Measurements from ENCODE around the gene COL5A1.

Gene COL5A1

DNA sequence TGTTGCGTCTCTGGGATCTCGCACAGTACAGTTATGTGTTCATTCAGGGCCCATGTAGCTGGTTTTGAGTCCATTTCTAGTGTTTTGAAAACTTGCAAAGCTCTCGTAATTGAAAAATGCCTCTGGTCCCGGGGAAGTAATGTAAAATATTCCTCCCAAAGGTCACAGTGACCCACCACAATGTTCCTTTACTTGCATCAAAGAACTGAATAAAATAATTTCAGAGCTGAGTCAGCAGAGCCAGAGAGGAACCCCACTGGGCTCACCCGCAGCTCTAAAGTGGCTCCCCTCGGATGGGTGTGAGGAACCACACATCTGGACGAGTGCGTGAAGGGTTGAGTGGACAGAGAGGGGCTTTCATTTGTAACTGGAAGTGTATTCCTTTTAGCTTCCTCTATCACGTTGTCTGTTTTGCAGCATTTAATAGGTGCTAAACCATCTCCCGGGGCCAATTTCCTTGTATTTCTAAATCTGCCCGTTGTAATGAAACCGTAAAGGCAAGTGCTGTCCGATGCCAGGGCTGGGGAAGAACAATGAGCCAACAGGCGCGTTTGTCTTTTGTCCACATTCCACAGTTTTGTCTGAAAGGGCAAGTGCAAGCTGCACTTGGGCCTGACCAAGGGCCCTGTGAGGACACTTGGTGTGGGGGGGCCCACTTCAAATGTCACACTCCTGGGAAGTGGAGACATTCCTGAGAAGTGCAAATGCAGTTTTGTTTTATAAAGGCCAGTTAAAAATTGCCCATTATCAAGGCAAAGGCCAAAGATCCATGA is 29.9 kb downstream of the COL5A1 start:
- TF ChIP-seq GATA2 (IDR thresholded peaks at IDR 0.05; ENCODE audit: low read depth, low read length) (no peak), GATA3 (IDR thresholded peaks at IDR 0.05; ENCODE audit: low read depth, low read length) (no peak)

DNA sequence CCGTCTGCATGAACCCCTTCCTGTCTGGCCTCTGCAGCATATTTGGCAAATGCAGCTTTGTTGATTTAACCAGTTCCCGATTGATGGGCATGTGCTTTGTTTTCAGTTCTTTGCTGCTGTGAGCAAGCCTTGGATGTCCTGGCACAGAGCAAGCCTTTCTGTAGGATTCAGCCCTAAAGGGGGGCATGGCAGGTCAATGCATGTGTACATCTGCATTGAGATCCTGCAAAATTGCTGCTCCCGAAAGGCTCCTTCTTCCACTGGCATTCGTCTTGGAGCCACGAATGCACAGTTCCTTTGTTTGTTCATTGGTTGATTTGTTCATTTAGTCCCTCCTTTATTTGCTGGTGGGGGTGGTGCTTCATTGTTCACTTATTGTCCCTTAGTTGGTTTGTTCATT is 34.8 kb downstream of the COL5A1 start:
- no peak for TF ChIP-seq GATA2 (IDR thresholded peaks at IDR 0.05; ENCODE audit: low read depth, low read length)
- TF ChIP-seq GATA3 (IDR thresholded peaks at IDR 0.05; ENCODE audit: low read depth, low read length), result no peak

DNA sequence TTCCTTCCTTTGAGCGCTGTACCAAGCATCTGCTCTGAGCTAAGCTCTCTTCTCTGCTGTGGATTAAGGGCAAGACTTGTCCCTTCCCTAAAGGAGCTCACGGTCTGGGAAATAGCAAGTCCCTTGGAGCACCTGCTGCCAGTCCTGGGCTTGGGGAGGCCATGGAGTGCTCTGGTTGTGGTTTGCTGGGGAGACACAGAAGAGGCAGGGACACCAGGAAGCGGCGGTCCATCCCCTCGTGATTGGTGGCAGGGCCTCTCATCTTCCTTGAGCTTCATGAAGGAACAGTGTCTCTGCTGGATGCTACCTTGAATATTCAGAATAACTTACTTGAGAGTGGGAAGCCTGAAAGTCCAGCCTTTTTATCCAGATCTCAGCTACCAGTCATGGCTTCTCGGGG is 35.3 kb downstream of the COL5A1 start:
- TF ChIP-seq GATA3 (IDR thresholded peaks at IDR 0.05; ENCODE audit: low read depth, low read length) (no peak), GATA2 (IDR thresholded peaks at IDR 0.05; ENCODE audit: low read depth, low read length) (no peak)

DNA sequence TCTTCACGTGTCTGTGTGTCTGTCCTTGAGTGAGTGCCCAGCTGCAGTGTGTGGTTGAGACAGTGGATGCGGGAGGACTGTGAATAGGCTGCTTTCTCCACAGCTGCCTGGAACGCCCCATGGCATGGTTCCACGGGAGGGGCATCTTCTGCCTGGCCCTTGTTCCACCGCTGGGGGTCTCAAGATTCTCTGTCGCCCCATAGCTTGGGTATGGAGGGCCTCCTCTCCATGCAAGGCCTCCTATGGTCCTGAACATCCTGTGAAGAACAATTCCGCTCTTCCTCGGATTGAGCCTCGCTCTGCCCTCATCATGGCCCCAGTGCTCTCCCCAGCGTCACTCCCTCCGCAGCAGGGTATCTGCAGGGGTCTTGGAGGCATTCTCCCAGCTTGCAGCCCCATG is 36.1 kb downstream of the COL5A1 start:
- TF ChIP-seq GATA3 (IDR thresholded peaks at IDR 0.05; ENCODE audit: low read depth, low read length), result no peak
- no peak for TF ChIP-seq GATA2 (IDR thresholded peaks at IDR 0.05; ENCODE audit: low read depth, low read length)

DNA sequence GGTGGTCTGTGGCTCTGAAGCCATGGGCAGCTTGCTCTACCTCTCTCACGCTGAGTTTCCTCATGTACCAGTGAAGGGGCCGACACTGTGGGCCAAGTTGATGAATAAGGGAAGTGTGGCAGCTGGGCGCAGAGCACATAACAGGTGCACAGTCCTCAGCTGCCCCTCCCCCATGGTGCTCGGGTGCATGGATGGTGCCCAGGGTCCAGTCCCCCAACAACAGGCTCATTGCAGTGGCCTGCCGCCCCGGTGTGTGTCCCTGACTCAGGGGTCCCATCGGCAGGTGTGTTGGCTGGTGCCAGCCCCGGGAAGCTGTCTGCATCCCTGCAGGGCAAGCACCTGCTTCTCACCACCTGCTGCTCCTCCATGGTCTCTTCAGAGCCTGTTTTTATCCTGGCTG is 36.6 kb downstream of the COL5A1 start:
- no peak for TF ChIP-seq GATA3 (IDR thresholded peaks at IDR 0.05; ENCODE audit: low read depth, low read length)
- no peak for TF ChIP-seq GATA2 (IDR thresholded peaks at IDR 0.05; ENCODE audit: low read depth, low read length)

DNA sequence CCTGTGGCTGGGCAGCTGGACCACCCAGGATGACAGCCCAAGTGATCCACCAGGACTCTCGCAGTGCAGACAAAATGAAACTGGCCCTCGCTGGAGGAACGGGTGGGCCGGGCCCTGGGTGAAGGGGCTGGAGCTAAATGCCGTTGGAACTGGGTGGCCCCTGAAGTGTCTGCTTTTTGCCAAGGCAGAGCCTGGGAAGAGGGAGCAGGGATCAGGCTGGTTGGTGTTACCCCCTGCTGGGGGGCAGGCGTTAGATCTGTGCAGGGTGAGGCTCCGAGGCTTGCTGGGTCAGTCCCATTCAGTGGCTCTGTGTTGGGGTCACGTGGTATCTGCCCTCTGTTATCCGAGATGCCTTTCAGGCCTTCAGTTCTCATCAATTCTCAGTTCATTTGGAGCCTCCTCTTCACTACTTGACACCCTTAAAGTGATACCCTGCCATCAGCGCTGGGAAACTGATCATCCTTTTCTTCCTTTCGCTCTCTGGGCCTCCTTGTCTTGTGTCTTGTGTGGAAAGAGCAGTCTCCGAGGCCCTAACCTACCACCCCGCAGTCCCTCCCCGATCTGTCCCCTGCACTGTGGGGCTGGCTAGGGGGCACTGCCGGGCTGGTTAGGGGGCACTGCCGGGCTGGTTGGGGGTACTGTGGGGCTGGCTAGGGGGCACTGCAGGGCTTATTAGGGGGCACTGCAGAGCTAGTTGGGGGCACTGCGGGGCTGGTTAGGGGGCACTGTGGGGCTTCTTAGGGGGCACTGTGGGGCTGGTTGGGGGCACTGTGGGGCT is 37.3 kb downstream of the COL5A1 start:
- TF ChIP-seq GATA2 (IDR thresholded peaks at IDR 0.05; ENCODE audit: low read depth, low read length) (no peak), GATA3 (IDR thresholded peaks at IDR 0.05; ENCODE audit: low read depth, low read length) (no peak)

DNA sequence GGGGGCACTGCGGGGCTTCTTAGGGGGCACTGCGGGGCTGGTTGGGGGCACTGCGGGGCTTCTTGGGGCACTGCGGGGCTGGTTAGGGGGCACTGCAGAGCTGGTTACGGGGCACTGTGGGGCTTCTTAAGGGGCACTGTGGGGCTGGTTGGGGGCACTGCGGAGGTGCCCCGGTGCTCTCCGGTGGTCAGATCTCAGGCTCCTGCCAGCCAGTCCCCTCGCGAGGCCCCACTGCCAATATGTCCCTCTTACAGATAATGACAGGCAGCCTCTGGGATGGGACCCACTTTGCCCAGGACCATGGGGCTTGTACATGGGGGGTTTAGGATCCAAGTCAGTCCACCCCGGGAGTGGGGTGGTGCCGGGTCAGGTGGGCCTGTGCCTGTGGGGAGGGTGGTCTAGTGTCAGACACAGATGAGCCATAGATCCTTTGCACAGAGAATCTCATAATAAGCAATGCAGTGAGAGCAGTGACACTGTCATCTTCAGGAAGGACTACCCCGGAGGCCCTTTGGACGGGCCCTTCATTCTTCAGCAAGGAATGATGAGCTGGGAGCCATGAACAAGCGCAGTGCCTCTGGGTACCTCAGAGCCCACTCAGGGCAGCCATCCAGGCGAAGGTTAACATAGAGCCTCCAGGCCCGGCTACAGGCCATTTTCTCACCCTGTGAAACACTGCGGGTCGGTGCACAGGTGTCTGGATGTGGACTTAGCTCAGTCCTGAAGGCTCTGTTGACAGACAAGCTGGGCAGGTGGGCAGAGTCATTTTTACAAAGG is 38.2 kb downstream of the COL5A1 start:
- no peak for TF ChIP-seq GATA3 (IDR thresholded peaks at IDR 0.05; ENCODE audit: low read depth, low read length)
- no peak for TF ChIP-seq GATA2 (IDR thresholded peaks at IDR 0.05; ENCODE audit: low read depth, low read length)

DNA sequence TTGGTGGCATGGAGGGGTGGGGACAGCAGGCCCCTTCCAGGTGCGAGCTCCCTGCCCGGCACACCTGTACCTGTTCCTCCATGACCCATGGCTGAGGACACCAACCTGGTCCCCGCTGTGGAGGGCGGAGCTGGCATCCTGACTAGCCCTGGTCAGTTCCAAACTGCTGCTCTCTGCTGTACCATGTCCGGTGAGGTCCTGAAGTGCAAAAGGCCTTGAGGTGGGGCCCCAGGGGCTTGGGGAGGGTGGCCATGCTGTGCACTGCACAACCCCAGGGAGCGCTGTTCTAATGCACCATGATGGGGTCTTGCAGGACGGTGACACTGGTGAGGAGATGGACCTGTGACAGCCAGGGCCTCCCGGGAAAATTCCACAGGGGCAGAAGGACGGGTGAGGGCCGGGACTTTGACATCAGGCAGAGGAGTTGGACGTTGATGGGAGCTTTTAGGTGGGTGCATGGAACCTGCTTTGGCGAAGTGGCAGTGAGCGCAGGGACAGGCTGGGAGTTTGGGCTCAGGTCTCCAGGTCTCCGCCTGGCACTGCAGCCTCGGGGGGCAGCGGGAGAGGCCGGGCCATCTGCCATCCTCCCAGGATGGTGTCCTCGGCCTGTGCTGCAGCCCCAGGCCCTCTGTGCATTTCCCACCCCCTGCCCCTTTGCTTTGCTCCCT is 38.9 kb downstream of the COL5A1 start:
- TF ChIP-seq GATA2 (IDR thresholded peaks at IDR 0.05; ENCODE audit: low read depth, low read length) (no peak), GATA3 (IDR thresholded peaks at IDR 0.05; ENCODE audit: low read depth, low read length) (no peak)

DNA sequence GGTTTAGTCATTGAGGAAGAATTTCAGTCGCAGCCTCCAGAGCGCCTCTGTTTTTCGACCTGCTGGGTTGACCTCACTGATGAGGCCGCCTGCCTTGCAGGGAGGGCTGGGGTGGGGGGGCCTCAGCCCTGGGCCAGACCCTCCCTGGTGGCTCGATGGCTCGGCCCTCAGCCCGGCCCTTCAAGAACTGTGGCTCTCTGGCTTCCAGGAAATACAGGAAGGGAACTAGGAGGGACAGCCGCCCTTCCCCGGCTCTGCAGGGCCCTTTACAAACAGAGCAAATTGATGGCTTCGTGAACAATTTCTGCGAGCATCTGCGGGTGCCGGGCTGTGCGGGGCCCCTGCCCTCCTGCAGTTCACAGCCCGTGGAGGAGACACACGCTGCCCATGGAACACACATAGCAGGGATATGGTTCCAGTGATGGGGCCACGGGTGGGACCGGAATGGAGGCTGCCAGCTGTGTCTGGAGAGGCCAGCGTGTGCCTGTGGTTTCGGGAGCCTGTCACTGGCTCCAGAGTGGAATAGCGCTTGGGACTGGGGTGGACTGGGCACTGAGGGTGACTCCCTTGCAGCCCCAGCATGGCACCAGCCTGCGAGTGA is 39.6 kb downstream of the COL5A1 start:
- TF ChIP-seq GATA3 (IDR thresholded peaks at IDR 0.05; ENCODE audit: low read depth, low read length) (no peak), GATA2 (IDR thresholded peaks at IDR 0.05; ENCODE audit: low read depth, low read length) (no peak)

DNA sequence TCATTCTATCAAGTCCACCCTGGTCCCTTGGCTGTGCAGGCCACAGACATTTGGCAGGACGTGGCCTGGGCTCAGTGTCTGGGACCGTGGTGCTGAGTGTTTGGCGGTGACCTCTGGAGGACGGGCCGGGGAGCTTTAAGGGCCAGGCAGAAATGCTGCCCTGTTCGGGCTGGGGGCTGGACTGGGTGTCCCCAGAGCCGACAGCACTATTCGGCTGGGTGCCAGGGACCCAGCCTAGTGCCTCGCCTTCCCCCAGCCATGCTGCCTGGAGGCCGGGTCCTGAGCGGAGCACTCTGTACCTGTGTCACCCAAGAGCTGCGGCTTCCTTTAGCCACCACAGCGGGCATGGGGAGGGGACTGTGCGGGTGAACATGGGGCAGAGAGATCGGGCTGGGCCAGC is 40.4 kb downstream of the COL5A1 start:
- TF ChIP-seq GATA3 (IDR thresholded peaks at IDR 0.05; ENCODE audit: low read depth, low read length) (no peak), GATA2 (IDR thresholded peaks at IDR 0.05; ENCODE audit: low read depth, low read length) (no peak)

DNA sequence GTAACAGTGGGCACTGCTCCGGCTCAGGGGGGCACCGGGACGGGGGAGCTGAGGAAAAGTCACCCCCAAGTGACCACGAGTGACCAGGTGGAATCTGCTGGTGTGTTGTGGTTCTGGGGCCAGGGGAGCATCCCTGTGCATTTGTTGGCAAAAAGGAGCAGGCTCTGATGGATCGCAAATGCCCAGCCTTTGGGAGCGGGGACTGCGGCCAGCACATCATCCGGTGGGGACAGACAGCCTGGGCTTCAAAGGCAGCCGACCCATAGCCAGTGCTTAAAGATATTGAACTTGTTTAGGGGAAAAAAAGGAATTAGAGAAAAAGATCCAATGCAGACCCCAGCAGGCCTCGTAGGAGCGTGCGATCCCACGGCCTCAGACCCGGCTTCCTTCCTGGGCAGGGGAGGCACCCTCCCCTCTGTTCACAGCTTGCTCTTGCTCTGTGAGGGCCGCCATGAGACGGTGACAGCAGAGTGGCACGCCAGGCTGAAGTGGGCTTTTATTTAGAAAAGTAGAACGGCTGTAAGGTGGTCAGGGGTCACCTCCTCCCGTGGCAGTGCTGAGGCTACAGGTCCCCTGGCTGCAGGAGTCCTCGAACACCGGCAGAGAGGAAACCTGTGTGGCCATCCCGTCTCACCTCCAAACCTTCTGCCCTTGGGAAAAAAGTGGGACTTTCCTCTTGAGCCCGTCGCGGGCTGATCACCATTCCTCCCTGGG is 41.2 kb downstream of the COL5A1 start:
- no peak for TF ChIP-seq GATA3 (IDR thresholded peaks at IDR 0.05; ENCODE audit: low read depth, low read length)
- no peak for TF ChIP-seq GATA2 (IDR thresholded peaks at IDR 0.05; ENCODE audit: low read depth, low read length)

DNA sequence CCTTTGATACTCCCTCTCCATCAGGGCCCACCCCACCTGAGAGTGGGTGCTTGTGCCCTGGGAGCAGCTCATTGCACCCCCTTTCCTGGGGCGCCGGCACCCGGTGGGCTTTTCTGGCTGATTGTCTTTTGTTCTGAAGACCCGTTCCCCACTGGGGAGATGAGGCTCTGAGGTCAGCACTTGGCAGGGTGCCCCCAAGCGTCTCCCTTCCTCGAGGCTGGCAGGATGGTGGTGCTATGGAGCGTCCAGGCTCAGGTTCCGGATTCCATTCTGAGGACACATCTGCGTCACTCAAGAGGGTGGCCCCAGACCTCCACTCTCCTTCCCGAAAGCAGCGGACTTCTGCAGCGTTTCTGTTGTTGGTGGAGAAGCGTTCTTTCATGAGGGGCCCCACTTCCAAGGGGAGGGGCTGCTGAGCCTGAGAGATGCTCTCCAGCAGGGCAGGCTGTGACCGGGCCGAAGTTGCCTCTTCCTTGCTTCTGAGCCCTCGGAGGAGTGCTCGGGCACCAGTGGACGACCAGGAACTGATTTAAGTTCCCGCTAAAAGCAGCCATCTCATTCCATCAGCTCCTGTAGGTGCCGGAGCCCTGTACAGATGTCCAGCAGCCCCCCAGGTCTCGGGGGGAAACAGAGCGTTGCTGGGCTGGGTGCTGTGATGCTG is 42.2 kb downstream of the COL5A1 start:
- TF ChIP-seq GATA3 (IDR thresholded peaks at IDR 0.05; ENCODE audit: low read depth, low read length) (no peak), GATA2 (IDR thresholded peaks at IDR 0.05; ENCODE audit: low read depth, low read length) (no peak)

Data from SH-SY5Y (cell line).